ENCODE results near the gene TSPAN17.

DNA sequence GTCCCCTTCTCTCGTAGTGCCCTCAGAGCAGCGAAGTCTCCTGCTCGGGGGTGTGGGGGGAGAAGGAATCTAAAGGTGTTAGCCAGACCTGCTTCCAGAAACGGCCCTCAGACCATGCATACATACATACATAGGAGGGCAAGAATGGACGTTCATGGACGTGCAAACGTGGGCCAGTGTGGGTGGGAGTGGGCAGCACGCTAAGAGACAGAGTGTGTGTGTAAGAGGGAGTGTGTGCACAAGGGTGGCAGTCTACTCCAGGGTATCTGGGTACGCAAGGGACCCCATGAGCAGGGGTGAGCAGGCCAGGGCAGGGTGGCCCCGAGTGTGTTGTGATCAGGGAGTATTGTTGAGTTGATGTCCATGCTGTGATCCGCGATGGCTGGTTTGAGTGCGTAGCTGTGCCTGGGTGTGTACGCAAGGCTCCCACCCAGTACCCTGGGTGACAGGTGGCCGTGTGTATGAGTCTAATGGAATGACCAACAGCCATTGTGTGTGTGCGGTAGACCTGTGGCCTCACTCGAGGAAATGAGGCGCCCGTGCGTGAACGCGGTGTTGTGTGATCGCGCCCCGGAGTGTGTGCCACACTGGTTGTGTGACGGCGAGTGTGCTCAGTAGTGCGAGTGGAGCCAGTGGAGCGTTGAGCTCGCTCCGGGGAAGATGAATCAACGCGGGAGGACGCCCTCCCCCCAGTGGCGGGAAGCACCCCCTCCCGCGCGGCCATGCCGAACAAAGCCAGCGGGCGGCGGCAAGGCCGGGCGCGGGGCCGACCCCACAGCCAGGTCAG is 38.2 kb upstream of the TSPAN17 start:
- TF ChIP-seq EZH2 (IDR thresholded peaks at IDR 0.05; ENCODE audit: borderline replicate concordance, low read length): no peak
- TF ChIP-seq, protein P1, sequence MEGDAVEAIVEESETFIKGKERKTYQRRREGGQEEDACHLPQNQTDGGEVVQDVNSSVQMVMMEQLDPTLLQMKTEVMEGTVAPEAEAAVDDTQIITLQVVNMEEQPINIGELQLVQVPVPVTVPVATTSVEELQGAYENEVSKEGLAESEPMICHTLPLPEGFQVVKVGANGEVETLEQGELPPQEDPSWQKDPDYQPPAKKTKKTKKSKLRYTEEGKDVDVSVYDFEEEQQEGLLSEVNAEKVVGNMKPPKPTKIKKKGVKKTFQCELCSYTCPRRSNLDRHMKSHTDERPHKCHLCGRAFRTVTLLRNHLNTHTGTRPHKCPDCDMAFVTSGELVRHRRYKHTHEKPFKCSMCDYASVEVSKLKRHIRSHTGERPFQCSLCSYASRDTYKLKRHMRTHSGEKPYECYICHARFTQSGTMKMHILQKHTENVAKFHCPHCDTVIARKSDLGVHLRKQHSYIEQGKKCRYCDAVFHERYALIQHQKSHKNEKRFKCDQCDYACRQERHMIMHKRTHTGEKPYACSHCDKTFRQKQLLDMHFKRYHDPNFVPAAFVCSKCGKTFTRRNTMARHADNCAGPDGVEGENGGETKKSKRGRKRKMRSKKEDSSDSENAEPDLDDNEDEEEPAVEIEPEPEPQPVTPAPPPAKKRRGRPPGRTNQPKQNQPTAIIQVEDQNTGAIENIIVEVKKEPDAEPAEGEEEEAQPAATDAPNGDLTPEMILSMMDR (IDR thresholded peaks at IDR 0.05; ENCODE audit: low read length): no peak

All from OCI-LY1 (cell line).